ENCODE measurements around the gene SAXO1.

DNA sequence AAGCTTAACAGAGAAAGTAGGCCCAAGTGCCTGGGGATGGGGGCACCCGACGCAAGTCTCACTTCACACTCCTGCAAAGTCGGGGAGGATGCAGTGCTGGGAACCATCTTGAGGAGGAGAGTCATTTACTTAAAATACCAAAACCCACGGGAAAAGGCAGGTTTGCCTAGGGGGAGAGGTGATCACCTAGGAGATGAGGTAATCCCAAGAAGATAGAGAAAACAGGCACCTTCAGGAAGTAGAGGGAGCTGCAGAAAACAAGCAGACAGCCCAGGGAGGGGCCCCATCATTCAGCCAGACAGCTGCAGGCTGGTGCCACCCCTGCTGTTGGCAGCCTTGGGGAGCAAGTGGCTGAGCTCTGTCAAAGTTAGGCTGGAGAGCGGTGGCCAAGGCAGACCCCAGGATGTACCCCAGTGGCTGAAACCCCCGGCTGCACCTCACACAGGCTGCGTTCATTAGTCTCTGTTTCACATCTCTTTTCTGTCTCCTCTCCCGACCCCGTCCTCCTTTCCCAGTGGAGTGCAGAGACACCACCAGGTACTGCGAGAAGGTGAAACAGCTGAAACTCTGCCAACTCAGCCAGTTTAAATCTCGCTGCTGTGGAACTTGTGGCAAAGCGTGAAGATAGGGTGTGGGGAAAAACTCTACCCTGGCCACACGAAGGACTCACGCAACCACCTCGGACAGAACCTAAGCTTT is 124.9 kb downstream of the SAXO1 start:
- TF ChIP-seq EZH2 (IDR thresholded peaks at IDR 0.05; ENCODE audit: low read depth) (no peak), CTCF (conservative IDR thresholded peaks at IDR 0.05) (no peak)
